HG02973 (cell line): ENCODE measurements around the gene ERGIC2.

Experiments
- ATAC-seq: cut with Tn5 transposase; IDR thresholded peaks from one replicate; pipeline ENCODE4 v1.9.1; 2021; ENCODE audit warnings: moderate library complexity; ENCODE audit not compliant: unreplicated experiment

The ERGIC2 gene

DNA sequence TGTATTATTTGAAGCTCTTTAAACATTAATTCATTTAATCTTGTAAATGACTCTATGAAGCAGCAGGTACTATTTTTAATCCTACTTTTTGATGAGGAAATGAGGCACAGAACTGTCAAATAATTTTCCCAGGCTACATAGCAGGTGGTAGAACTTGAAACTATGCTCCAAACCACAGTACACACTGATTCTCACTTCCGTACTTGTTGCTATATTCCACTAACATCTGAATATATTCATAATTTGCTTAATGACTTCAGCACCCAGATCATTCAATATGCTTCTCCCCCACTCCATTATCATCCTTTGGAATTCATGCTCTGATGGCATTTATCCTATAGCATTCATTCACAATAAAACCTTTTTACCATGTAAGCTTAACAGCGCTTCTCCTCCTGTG lies 4.9 kb downstream of the ERGIC2 start:
- ATAC-seq: no peak

DNA sequence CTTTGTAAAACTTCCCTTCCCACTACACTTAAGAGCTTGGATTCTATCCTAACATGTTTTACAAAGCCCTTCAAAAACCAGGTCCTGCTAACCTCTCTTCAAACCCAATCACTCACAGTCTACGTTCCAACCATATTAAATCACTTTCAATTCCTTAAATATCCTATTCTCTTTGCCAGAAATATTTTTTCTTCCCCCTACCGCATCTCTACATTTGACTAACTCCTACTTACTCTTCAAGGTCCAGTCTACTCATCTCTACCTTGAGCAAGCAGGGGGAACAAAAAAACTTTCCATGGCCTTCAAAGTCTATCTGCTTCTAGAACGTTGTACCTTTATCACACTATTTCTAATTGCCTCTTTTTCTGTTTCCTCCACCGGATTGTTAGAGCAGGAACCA lies 6.1 kb downstream of the ERGIC2 start:
- no peak for ATAC-seq

DNA sequence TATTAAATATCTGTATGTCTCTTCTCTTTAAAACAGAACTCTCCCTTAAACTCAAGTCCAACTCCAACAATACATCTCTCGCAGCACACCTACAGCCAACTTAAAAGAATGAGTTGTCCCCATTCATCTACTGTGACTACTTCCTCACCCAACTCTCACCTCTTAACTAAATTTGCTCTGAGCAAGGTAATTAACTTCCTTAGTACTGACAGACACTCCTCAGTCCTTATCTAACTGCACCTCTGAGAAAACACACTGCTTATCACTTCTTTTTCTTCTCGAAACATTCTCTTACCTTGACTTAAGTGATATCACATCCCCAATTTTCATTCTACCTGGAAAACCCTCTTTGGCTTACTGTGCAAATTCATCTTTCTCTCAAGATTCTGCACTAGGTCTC lies 7.0 kb downstream of the ERGIC2 start:
- no peak for ATAC-seq

DNA sequence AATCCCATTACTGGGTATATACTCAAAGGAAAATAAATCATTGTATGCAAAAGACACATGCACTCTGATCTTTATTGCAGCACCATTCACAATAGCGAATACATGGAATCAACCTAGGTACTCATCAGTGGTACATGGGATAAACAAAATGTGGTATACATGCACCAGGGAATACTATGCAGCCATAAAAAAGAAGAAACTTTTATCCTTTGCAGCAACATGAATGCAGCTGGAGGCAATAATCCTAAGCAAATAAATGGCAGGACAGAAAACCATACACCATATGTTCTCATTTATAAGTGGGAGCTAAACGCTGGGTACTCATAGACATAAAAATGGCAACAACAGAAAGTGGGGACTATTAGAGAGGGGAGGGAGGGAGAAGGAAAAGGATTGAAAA lies 15.9 kb downstream of the ERGIC2 start:
- no peak for ATAC-seq

DNA sequence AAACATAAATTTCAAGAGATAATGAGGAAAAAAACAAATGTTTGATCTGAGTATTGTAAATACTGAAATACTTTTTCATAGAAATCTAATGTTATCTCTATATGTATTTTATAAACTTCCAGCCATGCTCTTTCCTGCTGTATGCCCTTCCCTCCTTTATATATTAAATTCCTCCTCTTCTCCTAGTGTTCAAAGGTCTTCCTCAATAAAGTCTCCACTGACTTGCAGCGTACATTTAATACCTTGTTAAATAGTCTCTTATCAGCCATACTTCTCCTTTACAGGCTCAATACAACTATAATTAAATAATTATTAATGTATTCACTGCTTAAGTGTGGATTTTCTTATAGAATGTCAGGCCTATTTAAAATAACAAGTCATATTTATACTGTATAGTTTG lies 26.0 kb downstream of the ERGIC2 start:
- ATAC-seq: no peak

DNA sequence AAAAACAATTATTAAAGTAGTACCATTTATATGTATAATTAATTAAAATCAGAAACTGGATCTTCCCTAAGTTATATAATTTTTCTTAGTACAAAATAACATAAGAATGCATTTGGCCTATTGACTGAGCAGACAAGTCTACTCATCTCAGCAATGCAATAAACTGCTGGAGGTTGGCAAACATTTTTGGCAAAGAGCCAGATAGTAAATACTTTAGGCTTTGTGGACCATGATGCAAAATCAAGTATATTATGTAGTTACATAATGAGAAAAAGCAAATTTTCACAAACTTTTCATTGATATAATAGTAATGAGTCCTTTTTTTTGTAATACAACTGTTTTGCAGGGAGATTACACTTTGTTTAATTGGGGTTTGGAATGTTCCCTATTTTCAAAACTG lies 30.9 kb downstream of the ERGIC2 start:
- ATAC-seq: no peak

DNA sequence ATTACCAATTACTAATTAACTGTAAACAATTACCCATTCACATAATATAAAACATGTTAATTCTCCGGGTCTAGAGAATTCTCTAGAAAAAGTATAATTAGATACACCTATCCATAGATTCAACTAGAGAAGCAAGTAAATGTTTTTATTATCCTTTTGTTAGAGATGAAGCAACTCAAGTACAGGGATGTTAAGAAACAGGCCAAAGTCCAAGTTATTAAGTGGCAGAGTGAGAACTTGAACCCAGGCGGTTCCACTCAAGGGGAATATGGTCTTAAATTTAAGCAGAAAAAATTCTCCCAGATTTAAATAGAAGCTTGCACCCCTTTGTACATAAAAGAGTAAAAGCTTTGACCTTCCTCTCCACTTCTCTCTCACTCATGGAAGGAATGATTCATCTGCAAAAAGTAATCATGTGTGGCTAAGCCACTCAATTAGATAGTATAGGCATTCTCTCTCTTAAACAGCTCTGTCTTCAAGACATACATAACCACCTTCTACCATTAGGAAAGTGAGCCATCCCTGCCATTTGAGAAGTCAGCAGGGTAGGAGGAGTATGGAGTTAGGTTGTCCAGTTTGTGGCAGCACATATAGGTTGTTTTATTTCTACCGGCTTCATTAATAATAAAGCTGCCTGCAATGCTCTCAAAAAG lies 34.1 kb downstream of the ERGIC2 start:
- ATAC-seq: no peak

DNA sequence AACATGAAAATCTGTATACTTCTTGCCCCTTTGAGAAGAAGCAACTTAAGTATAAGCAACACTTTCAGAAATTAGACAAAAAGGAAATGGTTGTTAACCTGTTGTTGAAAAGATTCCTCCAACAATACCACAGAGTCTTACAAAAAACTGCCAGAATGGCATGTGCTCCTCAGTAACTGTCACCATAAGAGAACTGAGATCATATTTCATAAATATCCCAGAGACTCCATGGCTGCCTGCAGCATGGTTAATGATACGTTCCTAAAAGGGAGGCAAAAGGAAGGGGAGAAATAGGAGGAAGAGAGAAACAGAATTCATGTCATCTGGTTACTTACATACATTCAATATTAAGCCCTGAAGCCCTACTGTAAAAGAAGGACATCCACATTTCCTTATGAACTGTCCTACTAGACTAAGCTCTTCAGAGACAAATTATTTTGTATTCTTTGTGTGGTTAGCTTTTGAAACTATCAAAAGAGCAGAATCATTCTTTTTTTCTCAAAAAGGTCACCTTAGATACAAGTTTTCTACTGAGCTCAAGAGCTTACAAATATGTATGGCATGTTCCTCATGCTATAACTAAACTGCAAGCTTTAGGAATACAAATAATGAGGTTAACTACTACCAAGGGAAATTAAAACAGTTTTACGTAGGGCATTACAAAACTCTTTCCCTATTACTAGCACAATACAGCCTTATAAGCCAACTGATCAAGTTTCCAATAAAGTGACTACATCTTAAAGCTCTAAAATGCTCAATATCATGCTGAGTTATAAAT lies 37.8 kb downstream of the ERGIC2 start:
- ATAC-seq: no peak

DNA sequence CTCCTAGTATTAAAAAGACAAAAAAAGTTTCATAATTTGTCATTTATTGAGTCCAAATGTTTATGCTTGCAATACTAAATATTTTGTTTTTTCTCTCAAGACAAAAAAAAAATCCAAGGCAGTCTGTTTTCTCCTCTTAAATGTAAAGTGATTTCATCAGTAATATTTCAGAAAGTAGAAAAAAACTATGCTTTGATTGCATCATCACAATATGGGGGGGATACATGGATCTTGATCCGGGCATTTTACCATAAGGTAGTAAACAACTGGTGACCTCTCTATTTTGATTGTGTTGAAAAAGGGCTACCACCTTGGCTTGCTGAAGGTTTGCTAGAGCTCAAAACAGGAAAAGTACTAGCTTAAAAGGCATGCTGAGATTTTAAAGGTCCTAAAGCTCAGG lies 43.6 kb downstream of the ERGIC2 start:
- no peak for ATAC-seq

DNA sequence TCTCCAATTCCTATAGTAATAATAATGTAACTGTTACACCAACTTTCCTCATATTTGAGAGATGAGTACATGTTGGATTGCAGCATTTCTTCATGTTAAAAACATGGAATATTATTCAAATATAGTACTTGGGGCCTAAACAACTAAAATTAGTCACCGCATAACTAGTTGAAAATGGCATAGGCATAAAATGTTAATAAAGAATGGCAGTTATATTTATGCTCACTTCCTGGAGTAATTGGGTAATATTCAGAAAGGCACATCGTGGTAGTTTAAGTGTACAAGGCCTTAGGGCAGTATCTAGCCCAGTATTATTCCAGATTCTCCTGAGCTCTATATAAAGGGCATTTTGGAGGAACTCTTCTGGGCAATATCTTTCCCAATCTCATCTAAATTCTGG lies 46.0 kb downstream of the ERGIC2 start:
- ATAC-seq: no peak

DNA sequence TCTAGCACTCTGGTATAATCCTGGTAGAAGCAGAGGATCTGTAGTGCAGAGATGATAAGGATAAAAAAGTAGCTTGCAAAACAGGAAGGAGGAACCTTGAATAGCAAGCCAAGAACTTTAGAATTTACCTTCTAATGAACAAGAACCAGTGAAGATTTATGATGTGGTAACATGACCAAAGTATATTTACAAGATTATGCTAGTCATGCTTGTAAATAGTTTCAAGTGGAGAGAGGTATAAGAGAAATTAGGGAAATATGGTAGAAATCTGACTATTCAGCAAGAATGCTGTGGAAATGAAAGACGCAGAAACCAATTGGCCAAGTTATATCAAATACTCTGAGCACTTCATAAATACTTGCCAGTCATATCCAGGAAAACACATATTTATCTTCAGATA lies 47.8 kb downstream of the ERGIC2 start:
- no peak for ATAC-seq

DNA sequence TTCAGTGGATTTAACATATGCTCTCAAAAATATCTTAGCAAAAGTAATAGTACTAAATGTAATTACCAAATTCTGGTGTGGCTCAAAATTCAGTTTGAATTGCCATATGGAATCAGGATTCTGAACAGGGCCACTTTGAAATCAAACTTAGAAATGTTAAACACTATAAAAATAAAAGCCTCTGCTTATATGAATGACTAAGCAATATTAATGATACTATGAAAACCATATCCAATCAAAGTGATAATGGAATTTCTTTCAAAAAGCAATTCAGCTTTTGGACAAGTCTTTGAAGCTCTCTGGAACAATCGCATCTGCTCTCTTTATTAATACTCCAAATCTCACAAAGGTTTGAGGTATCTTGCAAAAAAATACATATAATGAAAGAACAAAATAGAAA lies 51.6 kb downstream of the ERGIC2 start:
- no peak for ATAC-seq

DNA sequence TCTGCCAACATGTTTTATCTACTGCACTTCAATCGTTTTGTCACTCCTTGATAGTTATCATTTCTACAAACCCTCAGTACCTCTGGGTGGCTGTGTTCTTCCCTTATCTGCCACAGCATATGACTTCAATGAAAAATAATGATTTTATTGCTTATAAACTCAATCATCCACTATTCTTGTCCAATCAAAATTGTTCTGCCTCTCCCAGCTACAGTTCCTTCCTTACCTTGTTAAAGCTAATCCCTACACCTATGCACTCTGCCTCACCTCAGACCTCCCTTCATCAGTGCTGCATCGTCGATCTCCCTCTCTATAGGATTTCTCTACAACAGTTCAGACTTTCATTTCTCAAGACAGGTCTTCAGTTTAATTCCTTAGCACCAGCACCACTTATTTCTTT lies 58.8 kb downstream of the ERGIC2 start:
- ATAC-seq: no peak

DNA sequence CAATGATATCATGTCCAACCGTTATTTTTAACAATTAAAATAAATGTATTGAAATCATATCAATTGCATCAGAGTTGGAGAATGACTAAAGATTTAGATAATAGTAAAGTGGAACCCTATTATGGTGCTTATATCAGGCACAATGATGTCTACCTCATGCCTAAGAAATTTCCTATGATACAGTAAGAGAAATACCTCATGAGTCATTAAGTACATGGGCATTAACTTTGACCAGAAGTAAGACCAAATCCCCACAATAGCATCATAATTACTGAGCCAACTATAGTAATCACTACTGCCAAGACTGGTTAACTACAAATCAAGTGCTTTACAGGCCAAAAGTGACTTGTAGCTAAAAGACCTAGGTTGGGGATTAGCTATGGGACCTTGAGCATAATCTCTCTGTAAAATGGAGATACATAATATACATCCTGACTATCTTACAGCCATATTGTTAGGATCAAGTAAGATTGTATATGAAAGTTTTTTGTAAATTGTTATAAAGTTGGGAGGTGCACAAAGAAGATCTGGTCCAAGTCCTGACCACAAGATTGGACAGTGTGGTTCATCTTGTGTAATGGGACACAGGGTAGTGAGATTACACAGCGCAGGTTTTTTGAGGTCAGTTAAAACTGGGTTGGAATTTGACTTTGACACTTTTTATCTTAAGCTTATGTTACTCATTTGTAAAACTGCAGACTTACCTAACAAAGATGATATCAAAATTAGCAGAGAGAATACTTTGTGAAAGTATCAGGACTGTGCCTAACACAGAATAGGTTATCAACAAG lies 60.5 kb downstream of the ERGIC2 start:
- ATAC-seq: no peak

DNA sequence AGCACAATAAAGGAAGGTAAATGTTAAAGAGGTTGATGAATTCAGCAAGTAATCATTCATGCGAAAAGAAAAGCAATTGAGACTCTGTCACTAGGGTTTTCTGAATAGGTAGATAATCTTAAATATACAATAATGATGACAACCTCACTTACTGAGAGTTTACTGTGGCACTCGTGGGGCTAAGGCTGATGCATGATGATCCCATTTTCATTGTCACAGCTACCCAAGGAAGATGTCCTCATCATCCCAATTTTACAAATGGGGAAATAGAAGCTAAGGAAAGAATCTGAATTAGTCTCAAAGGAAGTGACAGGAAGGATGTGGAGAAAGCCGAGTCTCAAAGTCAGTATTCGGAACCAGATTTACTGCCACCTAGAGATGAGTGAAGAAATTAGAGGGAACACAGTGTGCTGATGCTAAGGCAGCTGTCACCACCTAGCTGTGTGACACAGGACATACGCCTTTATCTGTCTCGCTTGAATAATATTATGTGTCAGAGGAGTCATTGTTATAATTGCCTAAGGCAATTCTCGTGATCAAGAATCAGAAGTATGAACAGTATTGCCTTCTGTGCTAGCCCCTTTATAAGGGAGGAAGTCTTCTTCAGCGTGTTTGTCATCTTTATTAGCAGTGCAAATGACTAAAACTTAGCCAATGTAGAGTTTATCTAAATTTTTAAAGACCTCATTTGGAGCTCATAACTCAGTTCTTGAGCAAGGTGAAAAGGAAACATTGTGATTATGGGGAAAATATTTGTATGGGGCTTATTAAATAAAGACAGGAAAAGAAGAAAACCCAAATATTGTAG lies 63.2 kb downstream of the ERGIC2 start:
- ATAC-seq: peak; percentile 100

DNA sequence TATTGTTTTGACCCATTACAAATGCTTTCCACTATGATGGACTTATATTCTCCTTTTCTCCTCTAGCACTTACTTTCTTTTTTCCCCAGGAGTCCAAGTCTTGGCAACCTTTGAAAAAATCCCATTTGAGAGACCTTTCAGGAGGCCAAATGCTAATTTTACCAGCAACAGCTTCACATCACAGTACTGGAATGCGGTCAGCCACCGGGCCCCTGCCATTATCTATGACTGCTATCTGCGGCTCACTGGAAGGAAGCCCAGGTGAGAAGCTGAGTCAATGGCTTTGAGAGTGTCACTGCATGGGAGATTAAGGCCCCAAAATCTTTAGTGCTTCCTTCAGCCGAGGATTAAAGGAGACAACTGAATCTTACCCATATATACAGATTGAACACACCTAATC lies 64.2 kb downstream of the ERGIC2 start:
- ATAC-seq: no peak

DNA sequence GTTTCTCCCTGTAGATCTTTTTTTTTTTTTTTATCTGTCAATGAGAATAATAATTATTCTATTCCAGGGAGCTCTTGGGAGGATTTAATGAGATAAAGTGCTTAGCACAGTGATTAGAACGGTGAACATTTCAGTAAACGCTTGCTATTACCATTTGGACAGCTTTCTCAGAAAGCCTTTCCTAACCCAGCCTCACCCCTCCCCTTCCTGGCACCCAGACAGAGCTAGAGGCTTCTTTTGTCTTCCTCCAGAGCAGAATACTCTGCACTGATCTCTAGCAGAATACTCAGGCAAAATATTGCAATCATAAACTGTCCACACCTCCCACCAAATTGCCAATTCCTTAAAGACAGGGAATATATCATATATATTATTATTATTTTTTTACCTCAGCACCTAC lies 66.6 kb downstream of the ERGIC2 start:
- ATAC-seq: no peak

DNA sequence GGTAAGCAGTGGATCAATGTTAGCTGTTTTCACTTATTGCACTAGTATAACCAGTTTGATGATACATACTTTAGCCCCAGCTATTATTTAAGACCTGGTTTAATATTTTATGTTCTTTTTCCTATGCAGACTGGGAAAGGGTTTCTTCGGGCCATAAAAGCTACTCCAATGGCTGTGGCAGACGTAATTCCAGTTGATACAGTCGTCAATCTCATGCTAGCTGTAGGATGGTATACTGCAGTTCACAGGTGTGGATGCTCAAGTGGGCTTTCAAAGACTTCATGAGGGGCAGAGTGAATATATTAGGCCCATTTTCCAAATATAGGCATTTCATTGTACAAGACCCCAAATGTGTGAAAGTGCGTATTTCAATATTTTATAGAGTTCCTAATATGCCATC lies 70.1 kb downstream of the ERGIC2 start:
- no peak for ATAC-seq

DNA sequence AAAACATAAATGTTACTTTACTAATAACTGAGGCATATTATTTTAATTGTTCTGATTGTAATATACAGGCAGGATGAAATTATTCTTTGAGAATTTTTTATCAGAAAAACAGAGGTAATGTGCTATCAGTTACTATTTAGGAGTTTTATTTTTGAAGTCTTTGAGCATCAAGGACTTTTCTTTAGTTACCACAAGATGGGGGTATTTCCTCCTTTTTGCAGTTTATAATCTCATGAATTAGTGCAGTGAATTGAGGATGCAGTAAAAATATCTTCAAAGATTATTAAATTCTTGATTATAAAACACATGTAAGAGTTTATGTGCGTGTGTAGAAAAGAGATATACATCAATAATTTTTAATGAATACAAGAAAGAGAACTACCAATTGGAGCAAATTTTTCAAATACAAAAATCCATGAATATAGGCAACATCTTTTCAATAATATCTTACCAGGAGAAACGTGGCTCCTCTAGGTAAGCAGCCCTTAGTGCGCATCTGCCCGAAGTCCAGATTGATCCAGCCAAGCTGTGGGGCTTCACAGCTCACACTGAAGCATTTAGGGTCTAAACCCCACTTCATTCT lies 71.6 kb downstream of the ERGIC2 start:
- ATAC-seq: no peak

DNA sequence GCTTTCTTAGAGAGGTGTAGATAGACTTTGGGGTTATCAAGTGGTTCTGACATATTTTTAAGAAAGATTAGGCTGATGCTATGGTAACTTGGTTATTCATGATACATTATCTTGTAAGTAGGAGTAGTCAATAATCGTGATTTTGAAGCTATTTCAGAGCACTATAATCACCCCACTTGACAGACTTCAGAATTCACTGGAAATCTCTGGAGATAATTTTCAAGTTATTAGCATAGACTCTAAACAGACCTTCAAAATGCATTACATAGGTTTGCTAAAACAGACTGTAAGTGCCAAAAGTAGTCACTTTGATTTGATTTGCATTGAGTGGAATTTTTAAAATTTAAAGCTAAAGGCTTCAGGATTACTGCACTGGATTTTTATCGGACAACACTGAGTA lies 74.3 kb downstream of the ERGIC2 start:
- no peak for ATAC-seq

DNA sequence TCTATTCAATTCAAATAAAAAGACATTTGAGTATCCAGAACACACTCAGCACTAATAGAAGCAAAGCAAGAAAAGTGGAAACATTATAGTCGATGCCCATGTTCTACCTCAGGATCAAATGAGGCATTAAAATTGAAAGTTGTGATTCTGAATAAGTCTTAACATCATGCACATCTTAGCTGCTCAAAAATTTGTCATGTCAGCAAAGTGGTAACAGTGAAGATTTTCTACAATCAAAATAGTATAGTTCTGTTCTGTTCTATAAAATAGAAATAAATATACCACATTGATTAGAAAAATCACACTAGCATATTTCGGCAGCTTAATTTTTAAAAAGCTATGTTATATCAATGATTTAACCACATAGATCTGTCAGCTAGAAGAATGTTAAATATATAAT lies 74.7 kb downstream of the ERGIC2 start:
- no peak for ATAC-seq
